ENCODE measurements around the gene ASTN2.

DNA sequence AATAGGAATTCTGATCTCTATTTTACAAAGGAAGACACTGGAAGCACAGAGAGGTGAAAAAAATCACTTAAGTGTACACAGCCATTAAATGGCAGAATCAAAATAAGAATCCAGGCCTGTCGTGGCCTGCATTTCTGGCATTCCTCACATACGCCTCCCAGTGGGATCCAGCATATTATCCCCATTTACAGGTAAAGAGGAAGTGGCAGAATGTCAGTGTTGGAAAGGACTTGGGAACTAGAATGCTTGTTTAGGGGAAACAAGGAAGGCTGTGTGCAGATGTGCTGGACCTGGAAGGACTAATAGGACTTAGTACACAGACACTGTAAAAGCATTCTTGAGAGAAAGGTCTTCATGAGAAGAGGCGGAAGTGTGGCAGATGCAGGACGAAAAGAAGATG, 486.0 kb downstream of the ASTN2 start:
- no peak for TF ChIP-seq CTCF (IDR thresholded peaks at IDR 0.05 in 2 of 3, conservative IDR thresholded peaks at IDR 0.05 in 1 of 3; ENCODE audit: control insufficient read depth in 2 of 3, extremely low read depth in 1 of 3, insufficient read depth in 1 of 3, low read depth in 3 of 3, low read length in 3 of 3)
- no peak for TF ChIP-seq POLR2A (IDR thresholded peaks at IDR 0.05; ENCODE audit: low read depth, low read length)
- no peak for TF ChIP-seq POU2F2 (IDR thresholded peaks at IDR 0.05; ENCODE audit: borderline replicate concordance, low read depth, low read length)
- TF ChIP-seq SREBF2 (IDR thresholded peaks at IDR 0.05; ENCODE audit: low read length), result no peak
- no peak for TF ChIP-seq ZNF274 (IDR thresholded peaks at IDR 0.05; ENCODE audit: insufficient read depth, insufficient read length)
- TF ChIP-seq ZBED1 (IDR thresholded peaks at IDR 0.05; ENCODE audit: borderline replicate concordance), result no peak
- no peak for TF ChIP-seq SIN3A (IDR thresholded peaks at IDR 0.05; ENCODE audit: low read depth, low read length)
- TF ChIP-seq SMAD1 (IDR thresholded peaks at IDR 0.05; ENCODE audit: low read depth, partially characterized antibody), result no peak
- TF ChIP-seq CEBPB (IDR thresholded peaks at IDR 0.05; ENCODE audit: borderline replicate concordance in 1 of 2, low read depth in 2 of 2, low read length in 2 of 2), result no peak
- TF ChIP-seq POLR2AphosphoS5 (IDR thresholded peaks at IDR 0.05; ENCODE audit: low read length), result no peak
